Left ventricle myocardium inferior (tissue), 1 donor: ENCODE measurements around the gene BPIFB3. TPM values are rescaled to one million over a fixed set of nuclear protein-coding genes. Genes with fewer than 3 reads are reported as not detected.
"Not testable (repeated sequence)": the region's sequence is repeated elsewhere in the genome, so short reads cannot be mapped to it uniquely, and the experiment has no call there.

Source experiments
- DNase-seq: peaks from one replicate; pipeline ENCODE4 v3.0.0-alpha.2; 2020
- H3K27ac ChIP-seq: fragments of 200-600 bp; replicated peaks from 2 replicates; pipeline ENCODE4 v1.8.0; 2021
- H3K27me3 ChIP-seq: fragments of 200-600 bp; 2 replicates; pipeline ENCODE4 v1.8.0; 2021; ENCODE audit warnings: low read depth
- H3K36me3 ChIP-seq: fragments of 200-600 bp; 2 replicates; pipeline ENCODE4 v1.8.0; 2021
- H3K4me1 ChIP-seq: fragments of 200-600 bp; 2 replicates; pipeline ENCODE4 v1.8.0; 2021
- H3K4me3 ChIP-seq: fragments of 200-600 bp; 2 replicates; pipeline ENCODE4 v1.8.0; 2021; ENCODE audit warnings: mild to moderate bottlenecking, moderate library complexity
- H3K9me3 ChIP-seq: fragments of 200-600 bp; replicated peaks from 2 replicates; pipeline ENCODE4 v1.8.0; 2021
- intact Hi-C: fragments of 100-400 bp; cut with micrococcal nuclease; formaldehyde crosslinking; loops from one replicate; pipeline ENCODE4 v1.11.0; 2022
- total RNA-seq: library from RNA; stranded (reverse); fragmentation: NEBNext Ultra II Directional; extraction: Animal tissue kit (Norgen Biotek cat#: 25700); gene quantifications from one replicate; pipeline ENCODE4 v1.2.1, GENCODE V29; 2021
- TF ChIP-seq, protein P1 (sequence below): fragments of 200-600 bp; IDR thresholded peaks from 2 replicates; pipeline ENCODE4 v1.8.0; 2021; ENCODE audit warnings: antibody characterized with exemption, mild to moderate bottlenecking, borderline replicate concordance
- donor health status: DM: no; HTN: yes; CAD: no; lungs with severe emphysema.

Gene BPIFB3
- total RNA-seq, 1 donor from 2014 or later, result not detected

DNA sequence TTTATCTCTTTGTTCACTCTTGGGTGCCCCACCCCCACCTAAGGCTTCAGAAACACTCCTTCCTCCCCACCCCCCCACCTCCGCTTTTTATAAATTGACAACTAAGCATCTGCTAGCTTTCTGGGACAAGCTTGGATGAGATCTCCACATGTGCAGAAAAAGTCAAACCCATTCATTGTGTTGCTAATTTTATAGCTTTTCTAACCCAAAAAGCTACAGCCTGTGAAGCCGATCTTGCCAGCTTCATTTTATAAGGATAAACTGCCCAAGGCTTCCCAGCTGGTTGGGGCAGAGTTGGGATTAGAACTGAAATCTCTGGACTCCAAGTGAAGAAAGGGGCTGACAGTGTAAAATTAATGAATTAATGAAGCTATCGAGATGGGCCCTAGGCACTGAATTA is 49.9 kb downstream of the BPIFB3 start:
- Histone ChIP-seq H3K4me3 (no peak overlapping the region), H3K36me3 (no peaks in the 10 kb centered on the region), H3K4me1 (no peaks in the 10 kb centered on the region), H3K9me3 (no peaks in the 10 kb centered on the region), H3K27me3 (peaks cover 68% of the 10 kb centered on the region), H3K27ac (no peak overlapping the region)
- no peak for DNase-seq
- intact Hi-C loops, result no loop called here
- TF ChIP-seq, protein P1, sequence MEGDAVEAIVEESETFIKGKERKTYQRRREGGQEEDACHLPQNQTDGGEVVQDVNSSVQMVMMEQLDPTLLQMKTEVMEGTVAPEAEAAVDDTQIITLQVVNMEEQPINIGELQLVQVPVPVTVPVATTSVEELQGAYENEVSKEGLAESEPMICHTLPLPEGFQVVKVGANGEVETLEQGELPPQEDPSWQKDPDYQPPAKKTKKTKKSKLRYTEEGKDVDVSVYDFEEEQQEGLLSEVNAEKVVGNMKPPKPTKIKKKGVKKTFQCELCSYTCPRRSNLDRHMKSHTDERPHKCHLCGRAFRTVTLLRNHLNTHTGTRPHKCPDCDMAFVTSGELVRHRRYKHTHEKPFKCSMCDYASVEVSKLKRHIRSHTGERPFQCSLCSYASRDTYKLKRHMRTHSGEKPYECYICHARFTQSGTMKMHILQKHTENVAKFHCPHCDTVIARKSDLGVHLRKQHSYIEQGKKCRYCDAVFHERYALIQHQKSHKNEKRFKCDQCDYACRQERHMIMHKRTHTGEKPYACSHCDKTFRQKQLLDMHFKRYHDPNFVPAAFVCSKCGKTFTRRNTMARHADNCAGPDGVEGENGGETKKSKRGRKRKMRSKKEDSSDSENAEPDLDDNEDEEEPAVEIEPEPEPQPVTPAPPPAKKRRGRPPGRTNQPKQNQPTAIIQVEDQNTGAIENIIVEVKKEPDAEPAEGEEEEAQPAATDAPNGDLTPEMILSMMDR, result no peak

DNA sequence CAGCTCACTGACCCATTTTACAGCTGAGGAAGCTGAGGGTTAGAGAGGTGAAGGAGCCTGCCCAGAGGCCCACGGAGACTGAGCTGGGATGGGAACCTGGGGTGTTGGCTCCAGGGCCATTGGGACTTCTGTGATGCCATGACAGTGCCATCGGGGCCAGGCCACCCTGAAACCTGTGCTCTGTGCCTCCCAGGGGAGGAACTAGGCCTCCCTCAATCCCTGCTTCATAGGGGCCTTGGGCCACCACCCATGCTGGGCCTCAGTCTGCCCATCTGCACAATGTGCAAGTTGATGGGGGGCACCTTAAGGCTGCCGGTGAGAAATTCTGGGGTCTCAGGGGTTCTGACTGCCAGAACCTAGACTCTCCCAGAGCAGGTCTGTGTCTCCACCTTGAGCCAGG is 50.6 kb downstream of the BPIFB3 start:
- TF ChIP-seq, protein P1, result no peak
- no peak overlapping the region for H3K27ac ChIP-seq
- H3K4me3 ChIP-seq, result no peak overlapping the region
- intact Hi-C loops, result no loop called here
- peaks cover 63% of the 10 kb centered on the region for H3K27me3 ChIP-seq
- no peak for DNase-seq
- no peaks in the 10 kb centered on the region for H3K4me1 ChIP-seq
- H3K9me3 ChIP-seq, result no peaks in the 10 kb centered on the region
- no peaks in the 10 kb centered on the region for H3K36me3 ChIP-seq

DNA sequence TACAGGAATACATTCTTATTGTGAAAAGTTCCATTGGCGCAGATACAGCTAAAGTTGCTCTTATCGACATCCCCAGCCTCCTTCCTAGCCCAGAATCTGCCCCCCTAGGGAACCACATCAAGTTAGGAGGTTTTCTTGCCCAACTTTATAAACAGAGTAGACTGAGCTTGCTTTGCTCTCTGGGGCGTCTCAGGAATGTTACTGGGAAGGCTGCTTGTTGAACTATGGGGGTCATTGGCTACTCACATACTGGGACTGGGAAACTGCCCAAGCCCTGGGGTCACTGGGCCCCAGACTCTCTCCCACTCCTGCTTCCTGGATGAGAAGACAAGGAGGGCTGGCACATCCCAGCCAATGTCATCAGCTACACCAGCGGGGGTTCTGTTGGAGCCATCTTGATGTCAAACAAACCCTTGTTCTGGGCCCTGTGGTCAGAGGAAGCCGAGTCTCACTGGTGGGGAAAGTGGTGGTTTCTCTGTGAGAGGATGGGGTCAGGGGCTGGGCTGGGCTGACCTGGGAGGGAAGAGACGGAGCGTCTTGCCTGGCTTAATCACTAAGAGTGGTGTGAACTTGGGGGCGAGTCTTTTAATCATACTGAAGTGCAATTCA is 51.7 kb downstream of the BPIFB3 start:
- no peak for DNase-seq

DNA sequence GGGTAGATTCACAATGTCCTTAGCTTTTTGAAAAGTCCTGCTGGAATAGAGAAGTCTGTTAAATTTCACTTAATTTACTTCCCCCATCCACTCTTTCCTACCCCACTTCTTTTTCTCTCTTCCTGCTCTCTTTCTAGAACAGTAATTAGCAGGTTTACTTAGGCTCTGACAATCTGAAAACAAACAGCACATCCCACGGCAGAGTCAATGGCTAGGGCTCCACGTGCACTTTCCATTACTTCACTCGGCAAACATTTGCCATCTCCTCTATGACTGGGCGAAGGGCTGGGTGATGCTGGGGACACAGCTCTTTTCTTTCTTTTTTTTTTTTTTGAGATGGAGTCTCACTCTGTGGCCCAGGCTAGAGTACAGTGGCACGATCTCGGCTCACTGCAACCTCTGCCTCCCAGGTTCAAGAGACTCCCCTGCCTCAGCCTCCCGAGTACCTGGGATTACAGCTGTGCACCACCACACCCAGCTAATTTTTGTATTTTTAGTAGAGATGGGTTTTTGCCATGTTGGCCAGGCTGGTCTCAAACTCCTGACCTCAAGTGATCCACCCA is 52.4 kb downstream of the BPIFB3 start:
- H3K4me3 ChIP-seq, H3K36me3 ChIP-seq, DNase-seq, intact Hi-C loops, H3K9me3 ChIP-seq, H3K27ac ChIP-seq, H3K4me1 ChIP-seq: not testable (repeated sequence)
- peaks cover 51% of the 10 kb centered on the region for H3K27me3 ChIP-seq

More for the DNA sequence above, 51.7 kb downstream of the BPIFB3 start:
- TF ChIP-seq, protein P1, result no peak
- Histone ChIP-seq H3K4me1 (no peaks in the 10 kb centered on the region), H3K27me3 (peaks cover 56% of the 10 kb centered on the region), H3K9me3 (no peaks in the 10 kb centered on the region), H3K4me3 (no peak overlapping the region), H3K27ac (no peak overlapping the region), H3K36me3 (no peaks in the 10 kb centered on the region)
- intact Hi-C loops, result no loop called here

DNA sequence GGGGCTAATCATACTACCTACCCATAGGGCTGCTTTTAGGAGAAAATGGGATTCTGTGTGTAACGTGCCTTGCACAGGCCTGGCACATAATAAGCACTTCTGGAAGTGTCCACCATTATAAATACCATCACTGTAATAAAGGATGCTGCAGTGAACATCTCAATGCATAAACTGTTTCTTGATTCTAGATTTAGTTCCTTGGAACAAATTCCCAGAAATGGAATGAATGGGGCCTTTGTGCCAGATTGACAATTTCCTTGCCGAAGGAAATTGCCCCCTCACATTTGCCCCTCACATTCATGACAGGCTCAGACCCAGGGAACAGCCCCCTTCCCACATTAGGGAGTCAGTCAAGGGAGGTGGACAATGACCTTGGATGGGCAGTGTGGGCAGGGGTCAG is 55.0 kb downstream of the BPIFB3 start:
- no peaks in the 10 kb centered on the region for H3K4me1 ChIP-seq
- H3K27ac ChIP-seq, result no peak overlapping the region
- H3K27me3 ChIP-seq, result peaks cover 34% of the 10 kb centered on the region
- H3K9me3 ChIP-seq, result no peaks in the 10 kb centered on the region
- no peak overlapping the region for H3K4me3 ChIP-seq
- DNase-seq, result no peak
- TF ChIP-seq, protein P1, result no peak
- no peaks in the 10 kb centered on the region for H3K36me3 ChIP-seq
- intact Hi-C loops, result no loop called here

DNA sequence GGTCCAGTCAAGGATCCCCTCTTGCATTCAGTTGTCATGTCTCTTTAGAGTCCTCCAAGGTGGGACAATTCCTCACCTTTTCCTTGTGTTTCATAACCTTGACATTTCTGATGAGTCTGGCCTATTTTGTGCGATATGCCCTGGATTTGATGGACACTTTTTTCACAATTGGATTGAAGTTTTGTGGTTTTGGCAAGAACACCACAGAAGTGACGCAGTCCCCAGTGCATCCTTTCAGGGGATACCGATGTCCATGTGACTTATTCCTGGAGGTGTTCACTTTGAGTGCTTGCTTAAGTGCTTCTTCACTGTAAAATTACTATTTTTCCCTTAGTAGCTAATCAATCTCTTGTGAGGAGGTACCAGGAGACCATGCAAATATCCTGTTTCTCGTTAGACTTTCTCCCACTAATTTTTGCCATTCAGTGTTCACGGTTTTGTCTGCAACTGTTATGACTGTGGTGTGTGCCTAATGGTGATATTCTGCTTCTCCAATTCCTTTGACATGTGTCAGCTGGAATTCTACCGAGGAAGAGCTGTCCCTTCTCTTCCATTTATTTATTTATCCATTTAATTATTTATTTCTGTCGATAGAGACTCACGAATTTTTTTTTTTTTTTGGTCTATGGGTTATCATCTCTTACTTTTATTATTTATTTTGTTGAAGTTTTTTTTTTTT is 56.6 kb downstream of the BPIFB3 start:
- DNase-seq, result no peak
- intact Hi-C loops, result no loop called here
- Histone ChIP-seq H3K4me3 (no peak overlapping the region), H3K27ac (no peak overlapping the region), H3K9me3 (no peaks in the 10 kb centered on the region), H3K4me1 (no peaks in the 10 kb centered on the region), H3K27me3 (peaks cover 25% of the 10 kb centered on the region), H3K36me3 (no peaks in the 10 kb centered on the region)
- TF ChIP-seq, protein P1, result no peak
